Peyer's patch (tissue), 4 donors: ENCODE data around the gene ARMC9.

Experiments used
- CTCF ChIP-seq, 6 experiments: fragments of 450-650 bp in 4 of 6; fragments of 200-600 bp in 2 of 6; sonication (generic) in 1 of 6; IDR thresholded peaks; one replicate each; pipeline ENCODE4 v1.5.1; 2017 to 2019; ENCODE audit warnings: antibody characterized with exemption in 6 of 6, mild to moderate bottlenecking in 3 of 6, moderate library complexity in 1 of 6
- POLR2A ChIP-seq, 2 donors: fragments of 450-650 bp; IDR thresholded peaks; one replicate each; pipeline ENCODE4 v1.5.1; 2017; ENCODE audit warnings: antibody characterized with exemption in 2 of 2, mild to moderate bottlenecking in 2 of 2, moderate library complexity in 2 of 2

GRCh38 chr2:231399046-231399852 lies 200.8 kb downstream of the ARMC9 start:
- no peak for TF ChIP-seq POLR2A (IDR thresholded peaks at IDR 0.05)
- TF ChIP-seq CTCF (IDR thresholded peaks at IDR 0.05), result no peak
